Dendritic cell treated with granulocyte-macrophage colony-stimulating factor and Interleukin-4, amounts not matched to agents 40 ng/mL and 50 ng/mL, for 4 days (primary cell): ENCODE measurements around the gene PXDC1.

Source experiments
- H3K27ac Mint-ChIP-seq: one replicate; pipeline ENCODE4 v1.8.0; 2022; ENCODE audit warnings: mild to moderate bottlenecking, mixed read lengths
- H3K27me3 Mint-ChIP-seq: one replicate; pipeline ENCODE4 v1.8.0; 2022; ENCODE audit warnings: mild to moderate bottlenecking, mixed read lengths
- H3K36me3 Mint-ChIP-seq: one replicate; pipeline ENCODE4 v1.8.0; 2022; ENCODE audit warnings: low read depth, mixed read lengths
- H3K4me1 Mint-ChIP-seq: one replicate; pipeline ENCODE4 v1.8.0; 2022; ENCODE audit warnings: low read depth, mixed read lengths
- H3K4me3 Mint-ChIP-seq: one replicate; pipeline ENCODE4 v1.8.0; 2022; ENCODE audit warnings: mild to moderate bottlenecking, moderate library complexity, mixed read lengths
- H3K9me3 Mint-ChIP-seq: one replicate; pipeline ENCODE4 v1.8.0; 2022; ENCODE audit warnings: mixed read lengths
- intact Hi-C: fragments of 100-400 bp; cut with micrococcal nuclease; formaldehyde crosslinking; loops from one replicate; pipeline ENCODE4 v1.15.0; 2022

PXDC1 gene

DNA sequence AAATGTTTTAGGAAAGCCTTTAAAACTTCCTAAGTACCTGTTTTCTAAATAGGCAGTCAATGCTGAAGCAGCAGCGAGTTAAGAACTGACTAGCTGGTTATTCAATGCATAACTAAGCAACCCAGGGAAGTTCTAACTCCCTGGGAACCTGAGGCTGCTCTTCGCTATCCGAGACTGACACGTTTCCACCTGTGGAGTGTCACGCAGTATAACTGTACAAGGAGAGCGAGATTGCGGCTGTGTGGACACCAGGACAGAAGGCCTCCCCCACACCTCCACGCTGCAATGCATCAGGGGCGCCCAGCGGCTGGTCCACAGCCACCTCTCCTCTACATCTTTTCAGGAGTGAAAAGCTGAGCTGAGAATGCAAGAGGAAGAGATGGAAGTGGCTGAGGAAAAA is 8.0 kb downstream of the PXDC1 start:
- Mint-ChIP-seq H3K4me3 (no peak overlapping the region), H3K4me1 (peaks cover 58% of the 10 kb centered on the region), H3K9me3 (no peaks in the 10 kb centered on the region), H3K27me3 (peaks cover 2% of the 10 kb centered on the region), H3K36me3 (peaks cover 57% of the 10 kb centered on the region), H3K27ac (no peak overlapping the region)
- intact Hi-C loops: loop anchor here (5.0 kb wide), 4 partner anchors 234 to 414 kb away; no protein-coding TSS in a partner anchor

DNA sequence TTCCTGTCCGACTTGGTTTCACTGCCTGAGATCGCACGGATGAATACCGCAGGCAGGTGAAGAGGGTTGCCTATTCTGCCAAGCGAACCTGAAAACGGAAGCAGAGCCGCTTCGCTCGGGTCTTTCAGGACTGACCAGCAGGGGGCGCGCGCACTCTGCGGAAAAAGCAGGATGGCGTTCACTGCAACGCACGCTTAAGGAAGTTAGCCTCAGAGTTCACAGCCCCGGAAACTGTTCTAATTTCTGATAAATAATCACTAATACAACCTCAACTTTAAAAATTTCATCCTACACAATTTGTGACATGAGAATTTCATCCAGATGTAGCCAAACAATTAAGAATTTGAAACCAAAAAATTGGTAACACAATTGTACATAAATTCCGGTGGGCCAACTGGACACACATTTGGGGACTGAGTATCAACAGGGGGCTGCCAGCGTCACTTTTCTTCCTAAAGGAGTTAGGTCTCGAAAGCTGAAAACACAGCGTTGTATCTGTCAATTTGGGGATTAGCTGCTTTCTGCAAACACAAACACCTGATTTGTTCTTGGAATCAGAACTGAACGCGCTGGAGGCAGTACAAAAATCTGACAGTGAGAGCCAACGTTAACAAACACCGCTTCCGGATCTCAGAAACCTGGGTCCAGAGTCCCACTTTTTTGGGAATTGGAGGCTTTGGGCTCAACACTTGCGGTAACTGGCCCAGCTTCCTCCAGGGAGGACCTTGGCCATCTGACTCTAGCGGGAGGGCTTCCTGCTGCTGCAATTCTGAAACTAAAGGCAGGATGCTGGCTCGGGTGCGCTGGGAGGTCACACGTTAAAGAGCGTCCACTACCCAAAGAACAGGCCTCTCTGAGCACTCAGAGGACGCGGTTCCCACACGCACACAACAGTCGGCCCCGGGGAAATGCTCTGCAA is 8.8 kb downstream of the PXDC1 start:
- Mint-ChIP-seq H3K4me1 (peaks cover 49% of the 10 kb centered on the region), H3K27me3 (peaks cover 2% of the 10 kb centered on the region), H3K27ac (peak overlapping the region; percentile 37), H3K9me3 (no peaks in the 10 kb centered on the region), H3K4me3 (peak overlapping the region; percentile 54), H3K36me3 (peaks cover 58% of the 10 kb centered on the region)
- intact Hi-C loops: loop anchor here (1.0 to 5.0 kb wide), 6 partner anchors 145 to 415 kb away; no protein-coding TSS in a partner anchor

DNA sequence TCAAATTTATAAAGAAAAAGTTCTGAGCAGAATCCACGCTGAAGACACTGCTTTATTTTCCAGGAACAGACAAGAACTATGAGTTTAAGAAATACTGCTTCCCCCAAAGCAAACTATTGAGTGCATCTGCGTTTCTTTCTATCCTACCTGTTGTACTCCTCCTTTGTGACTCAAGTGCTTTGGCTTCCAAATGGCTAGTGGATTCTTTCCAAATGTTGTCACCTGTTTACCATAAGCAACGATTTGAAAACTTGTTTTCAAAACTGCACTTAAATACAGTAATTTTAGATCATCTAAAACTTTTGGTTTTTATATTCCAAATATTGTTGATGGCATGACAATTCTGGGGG is 9.5 kb downstream of the PXDC1 start:
- Mint-ChIP-seq H3K27me3 (peaks cover 2% of the 10 kb centered on the region), H3K27ac (no peak overlapping the region), H3K9me3 (no peaks in the 10 kb centered on the region), H3K36me3 (peaks cover 58% of the 10 kb centered on the region), H3K4me3 (no peak overlapping the region), H3K4me1 (peaks cover 43% of the 10 kb centered on the region)
- intact Hi-C loops: loop anchor here (1.0 to 5.0 kb wide), 6 partner anchors 145 to 415 kb away; no protein-coding TSS in a partner anchor

DNA sequence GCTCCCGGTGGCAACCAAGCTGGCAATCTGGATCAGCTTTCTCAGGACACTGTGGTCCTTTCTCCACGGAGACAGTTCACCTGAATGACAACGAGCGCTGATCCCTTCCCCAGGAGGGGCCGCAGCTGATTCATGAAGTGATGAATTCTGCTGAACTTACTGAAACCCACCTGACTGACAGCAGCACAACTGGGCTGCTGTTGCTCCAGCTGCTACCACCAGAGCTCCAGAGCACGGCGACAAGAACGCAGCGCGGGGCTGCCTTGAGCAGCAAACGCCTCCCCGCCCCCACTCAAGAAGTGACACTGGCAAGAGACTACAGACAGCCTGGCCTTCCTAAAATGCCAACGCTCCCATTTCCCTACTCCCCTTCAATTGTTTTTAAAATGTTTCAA is 10.0 kb downstream of the PXDC1 start:
- Mint-ChIP-seq H3K4me1 (peaks cover 40% of the 10 kb centered on the region), H3K4me3 (no peak overlapping the region), H3K27me3 (peaks cover 2% of the 10 kb centered on the region), H3K36me3 (peaks cover 60% of the 10 kb centered on the region), H3K9me3 (no peaks in the 10 kb centered on the region), H3K27ac (no peak overlapping the region)
- intact Hi-C loops: loop anchor here (5.0 kb wide), 4 partner anchors 236 to 416 kb away; no protein-coding TSS in a partner anchor

GRCh38 chr6:3740551-3741476 is 10.7 kb downstream of the PXDC1 start:
- intact Hi-C loops: loop anchor here (5.0 kb wide), 4 partner anchors 236 to 416 kb away; no protein-coding TSS in a partner anchor
- Mint-ChIP-seq H3K27ac (no peak overlapping the region), H3K36me3 (peaks cover 60% of the 10 kb centered on the region), H3K27me3 (peaks cover 2% of the 10 kb centered on the region), H3K4me1 (peaks cover 40% of the 10 kb centered on the region), H3K9me3 (peaks cover under 1% of the 10 kb centered on the region), H3K4me3 (no peak overlapping the region)

DNA sequence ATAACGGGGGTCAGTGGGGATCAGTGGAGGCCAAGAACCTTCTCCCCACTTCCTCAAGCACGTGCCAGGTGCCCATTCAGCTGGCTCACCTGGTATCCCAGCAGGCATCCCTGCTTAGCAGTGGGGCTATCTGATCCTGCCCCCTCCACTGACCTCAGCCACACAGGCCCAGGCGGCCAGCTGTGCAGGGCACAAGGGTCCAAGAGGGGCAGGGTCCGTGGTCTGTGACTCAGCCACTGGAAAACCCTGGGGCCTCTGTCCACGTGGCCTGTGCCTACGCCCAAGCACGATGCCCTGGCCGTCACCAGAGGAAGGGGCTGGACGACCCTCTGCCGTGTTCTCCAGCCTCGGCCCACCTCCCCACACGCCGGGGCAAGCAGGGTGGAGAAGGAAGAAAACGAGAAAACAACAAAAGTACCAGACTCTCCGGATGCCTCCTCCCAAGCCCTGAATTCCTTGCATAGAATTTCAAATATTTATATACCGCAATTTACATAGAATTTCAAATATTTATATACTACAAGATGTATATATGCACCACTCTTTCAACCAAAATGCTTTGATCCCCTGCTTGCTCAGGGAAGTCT is 12.1 kb downstream of the PXDC1 start:
- peaks cover 2% of the 10 kb centered on the region for H3K27me3 Mint-ChIP-seq
- H3K4me3 Mint-ChIP-seq: no peak overlapping the region
- peaks cover 69% of the 10 kb centered on the region for H3K36me3 Mint-ChIP-seq
- intact Hi-C loops: loop anchor here (10.0 kb wide), 1 partner anchor 615 kb away; no protein-coding TSS in a partner anchor
- H3K4me1 Mint-ChIP-seq: peaks cover 38% of the 10 kb centered on the region
- peaks cover 10% of the 10 kb centered on the region for H3K9me3 Mint-ChIP-seq
- H3K27ac Mint-ChIP-seq: no peak overlapping the region

GRCh38 chr6:3738381-3739131 is 13.0 kb downstream of the PXDC1 start:
- H3K27ac Mint-ChIP-seq: no peak overlapping the region
- H3K27me3 Mint-ChIP-seq: peaks cover 2% of the 10 kb centered on the region
- intact Hi-C loops: loop anchor here (10.0 kb wide), 1 partner anchor 614 kb away; no protein-coding TSS in a partner anchor
- no peak overlapping the region for H3K4me3 Mint-ChIP-seq
- peaks cover 10% of the 10 kb centered on the region for H3K9me3 Mint-ChIP-seq
- H3K4me1 Mint-ChIP-seq: peaks cover 29% of the 10 kb centered on the region
- H3K36me3 Mint-ChIP-seq: peaks cover 70% of the 10 kb centered on the region

- intact Hi-C loops: loop anchor here (10.0 kb wide), 1 partner anchor 613 kb away; no protein-coding TSS in a partner anchor
- Mint-ChIP-seq H3K36me3 (peaks cover 76% of the 10 kb centered on the region), H3K4me3 (no peak overlapping the region), H3K27ac (no peak overlapping the region), H3K9me3 (peaks cover 10% of the 10 kb centered on the region), H3K27me3 (peaks cover 2% of the 10 kb centered on the region), H3K4me1 (peaks cover 22% of the 10 kb centered on the region)
Measured at GRCh38 chr6:3737831-3738210, 13.7 kb downstream of the PXDC1 start.

DNA sequence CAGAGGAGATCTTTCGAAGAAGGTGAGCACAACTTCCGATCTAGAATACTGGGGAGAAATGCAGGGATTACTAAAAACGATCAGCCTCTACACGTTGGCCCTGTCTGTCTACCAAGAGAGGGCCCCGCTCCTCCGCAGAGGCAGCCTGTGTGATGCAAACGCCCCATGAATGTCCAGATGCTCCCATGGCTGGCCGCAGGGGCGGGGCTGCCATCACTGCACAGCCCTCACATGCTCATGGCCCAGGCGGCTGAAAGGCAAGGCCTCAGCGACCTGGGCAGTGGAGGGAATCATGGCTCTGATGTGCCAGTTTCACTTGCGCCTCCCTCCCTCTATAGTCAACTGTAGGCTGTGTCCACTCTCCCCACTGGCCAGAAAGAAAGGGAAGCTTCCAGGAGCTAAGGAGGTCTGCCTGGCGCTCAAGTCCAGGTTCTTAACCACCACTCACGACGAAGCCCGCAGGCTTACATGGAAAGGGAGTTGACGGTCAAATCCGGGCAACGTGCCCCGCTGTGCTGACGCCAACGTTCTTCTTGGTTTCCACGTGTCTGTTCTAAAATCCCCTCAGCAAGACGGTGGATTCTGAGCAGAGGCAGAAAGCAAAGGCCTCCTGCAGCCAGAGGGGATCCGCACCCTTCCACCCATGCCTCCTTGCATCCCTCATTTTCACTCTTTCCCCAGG is 14.2 kb downstream of the PXDC1 start:
- H3K9me3 Mint-ChIP-seq: peaks cover 10% of the 10 kb centered on the region
- intact Hi-C loops: loop anchor here (10.0 kb wide), 1 partner anchor 612 kb away; no protein-coding TSS in a partner anchor
- H3K36me3 Mint-ChIP-seq: peaks cover 82% of the 10 kb centered on the region
- H3K27ac Mint-ChIP-seq: no peak overlapping the region
- H3K4me1 Mint-ChIP-seq: peaks cover 17% of the 10 kb centered on the region
- peaks cover 2% of the 10 kb centered on the region for H3K27me3 Mint-ChIP-seq
- no peak overlapping the region for H3K4me3 Mint-ChIP-seq

DNA sequence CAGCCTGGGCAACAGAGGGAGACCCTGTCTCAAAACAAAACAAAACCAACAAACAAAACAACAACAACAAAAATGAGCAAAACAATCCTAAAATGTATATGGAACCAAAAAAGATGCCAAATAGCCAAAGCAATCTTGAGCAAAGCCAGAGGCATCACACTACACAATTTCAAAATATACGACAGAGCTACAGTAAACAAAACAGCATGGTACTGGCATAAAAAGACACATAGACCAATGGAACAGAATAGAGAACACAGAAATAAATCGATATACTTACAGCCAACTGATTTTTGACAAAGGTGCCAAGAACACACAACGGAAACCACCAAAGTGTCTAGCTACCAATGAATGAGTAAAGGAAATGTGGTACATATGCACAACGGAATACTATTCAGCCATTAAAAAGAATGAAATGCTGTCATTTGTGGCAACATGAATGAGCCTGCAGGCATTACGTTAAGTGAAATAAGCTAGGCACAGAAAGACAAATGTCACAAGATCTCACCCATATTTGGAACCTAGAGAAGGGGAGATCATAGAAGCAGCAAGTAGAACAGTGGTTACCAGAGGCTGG is 16.4 kb downstream of the PXDC1 start:
- no peak overlapping the region for H3K27ac Mint-ChIP-seq
- intact Hi-C loops: loop anchor here (10.0 kb wide), 1 partner anchor 610 kb away; no protein-coding TSS in a partner anchor
- no peaks in the 10 kb centered on the region for H3K27me3 Mint-ChIP-seq

DNA sequence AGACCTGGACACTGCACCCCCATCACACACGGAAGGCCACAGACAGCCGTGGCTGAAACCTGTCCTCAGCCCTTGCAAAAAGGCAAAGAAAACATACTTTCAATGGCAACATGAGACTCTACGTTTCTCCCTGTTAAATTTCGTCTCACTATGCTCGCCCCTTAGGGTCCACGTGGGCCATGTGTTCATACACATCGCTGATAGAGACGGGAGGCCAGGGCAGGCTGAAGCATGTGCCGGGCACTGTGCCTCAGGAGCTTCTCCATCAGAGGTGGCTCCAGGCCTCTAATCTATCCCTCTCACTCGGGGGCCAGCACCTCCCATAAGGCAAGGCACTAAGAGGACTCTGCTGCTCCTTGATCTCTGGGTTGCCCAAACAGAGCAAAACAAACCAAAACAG is 17.5 kb downstream of the PXDC1 start:
- no peak overlapping the region for H3K27ac Mint-ChIP-seq
- peaks cover 93% of the 10 kb centered on the region for H3K36me3 Mint-ChIP-seq
- H3K27me3 Mint-ChIP-seq: no peaks in the 10 kb centered on the region
- no peak overlapping the region for H3K4me3 Mint-ChIP-seq
- peaks cover 9% of the 10 kb centered on the region for H3K4me1 Mint-ChIP-seq
- intact Hi-C loops: loop anchor here (10.0 kb wide), 1 partner anchor 609 kb away; no protein-coding TSS in a partner anchor
- H3K9me3 Mint-ChIP-seq: peaks cover 10% of the 10 kb centered on the region

More for the DNA sequence above, 16.4 kb downstream of the PXDC1 start:
- H3K4me1 Mint-ChIP-seq: peaks cover 9% of the 10 kb centered on the region
- H3K4me3 Mint-ChIP-seq: no peak overlapping the region
- peaks cover 10% of the 10 kb centered on the region for H3K9me3 Mint-ChIP-seq
- peaks cover 86% of the 10 kb centered on the region for H3K36me3 Mint-ChIP-seq

GRCh38 chr6:3733321-3733925 is 18.1 kb downstream of the PXDC1 start:
- peaks cover 10% of the 10 kb centered on the region for H3K9me3 Mint-ChIP-seq
- H3K27ac Mint-ChIP-seq: no peak overlapping the region
- no peaks in the 10 kb centered on the region for H3K27me3 Mint-ChIP-seq
- intact Hi-C loops: loop anchor here (10.0 kb wide), 1 partner anchor 609 kb away; no protein-coding TSS in a partner anchor
- peaks cover 9% of the 10 kb centered on the region for H3K4me1 Mint-ChIP-seq
- H3K36me3 Mint-ChIP-seq: peaks cover 95% of the 10 kb centered on the region
- H3K4me3 Mint-ChIP-seq: no peak overlapping the region
